HepG2 (cell line): ENCODE measurements around the gene SLC2A10. TPM values are rescaled to one million over a fixed set of nuclear protein-coding genes. Genes with fewer than 3 reads are reported as not detected.

Experiments
- ATAC-seq: fragments of 200-7000 bp; cut with Tn5 transposase; 3 replicates; pipeline ENCODE4 v1.9.1; 2020; ENCODE audit warnings: mild to moderate bottlenecking, moderate library complexity
- BruUV-seq: library from RNA; stranded (reverse); fragments of 400-500 nt; replicated peaks from 2 replicates; lab custom pipeline; 2021; lab: Mats Ljungman, UMichigan
- CTCF ChIA-PET: fragments of 300-600 bp; formaldehyde crosslinking; extraction: SDS; loops from one replicate; lab custom pipeline; 2021; ENCODE audit warnings: low total read pairs, inconsistent platforms, low intra/inter-chr PET ratio; lab: Yijun Ruan, JAX
- POLR2A ChIA-PET: fragments of 350-600 bp; sonication (Branson Sonifier 250); formaldehyde crosslinking; loops from one replicate; lab custom pipeline; 2020; ENCODE audit warnings: antibody characterized with exemption, inconsistent platforms; lab: Yijun Ruan, JAX
- DNase-seq: peaks from one replicate; pipeline ENCODE4 v3.0.0-alpha.2; 2015; ENCODE audit warnings: low spot score
- FAIRE-seq: peaks from 3 replicates; lab custom pipeline; 2011; peaks lifted over from hg19 to GRCh38; lab: Jason Lieb, UNC
- H2AFZ ChIP-seq: one replicate; pipeline ENCODE4 v1.6.1; 2011; ENCODE audit warnings: low read length, inconsistent platforms
- H3K27ac ChIP-seq: fragments of 300-600 bp; 3 replicates; pipeline ENCODE4 v1.8.0; 2011; ENCODE audit warnings: mixed run types, mild to moderate bottlenecking, mixed read lengths, low read length, inconsistent platforms; ENCODE audit not compliant: insufficient read depth; ENCODE audit errors: extremely low read length
- H3K27me3 ChIP-seq, 2 experiments: fragments of 200-600 bp in 1 of 2; 2 replicates in 1 of 2; 3 replicates in 1 of 2; pipeline versions ENCODE4 v1.6.0 to v1.8.0; 2011; ENCODE audit warnings: low read length in 2 of 2, mild to moderate bottlenecking in 2 of 2, moderate library complexity in 2 of 2, inconsistent platforms in 1 of 2; ENCODE audit not compliant: insufficient read depth in 2 of 2, control insufficient read depth in 1 of 2
- H3K36me3 ChIP-seq, 2 experiments: fragments of 200-600 bp in 1 of 2; replicated peaks in 1 of 2; 2 replicates in 1 of 2; 3 replicates in 1 of 2; pipeline versions ENCODE4 v1.5.1 to v1.8.0; 2011; ENCODE audit warnings: low read length in 2 of 2, inconsistent platforms in 1 of 2; ENCODE audit not compliant: insufficient read depth in 2 of 2, control insufficient read depth in 1 of 2
- H3K4me1 ChIP-seq: 2 replicates; pipeline ENCODE4 v1.5.1; 2012; ENCODE audit warnings: low read length, inconsistent platforms; ENCODE audit not compliant: insufficient read depth
- H3K4me2 ChIP-seq: 2 replicates; pipeline ENCODE4 v1.6.0; 2011; ENCODE audit warnings: low read depth, low read length, inconsistent platforms
- H3K4me3 ChIP-seq, 3 experiments: fragments of 200-600 bp in 1 of 3; sonication (generic), shearing (Covaris generic) in 1 of 3; replicated peaks in 1 of 3; 2 replicates each; pipeline ENCODE4 v1.5.1; 2011 to 2016; ENCODE audit warnings: low read length in 3 of 3, inconsistent platforms in 2 of 3, low read depth in 2 of 3, mild to moderate bottlenecking in 2 of 3, control low read depth in 1 of 3, mixed read lengths in 1 of 3; ENCODE audit not compliant: insufficient read depth in 1 of 3
- H3K79me2 ChIP-seq: one replicate; pipeline ENCODE4 v1.6.1; 2011; ENCODE audit warnings: low read length, inconsistent platforms; ENCODE audit not compliant: insufficient read depth
- H3K9ac ChIP-seq: 2 replicates; pipeline ENCODE4 v1.6.0; 2011; ENCODE audit warnings: mild to moderate bottlenecking, low read depth, low read length, inconsistent platforms; ENCODE audit not compliant: insufficient read depth
- H3K9me3 ChIP-seq: 2 replicates; pipeline ENCODE4 v1.5.1; 2012; ENCODE audit warnings: mild to moderate bottlenecking, low read length
- H4K20me1 ChIP-seq: 2 replicates; pipeline ENCODE4 v1.6.0; 2011; ENCODE audit warnings: inconsistent platforms, mild to moderate bottlenecking, low read length, moderate library complexity; ENCODE audit not compliant: insufficient read depth
- REXO4 ChIP-seq: sonication (generic); formaldehyde crosslinking; IDR thresholded peaks from 2 replicates; pipeline ENCODE4 v1.8.0; 2022; ENCODE audit warnings: missing genetic modification reagents, mild to moderate bottlenecking, borderline replicate concordance
- ZBTB39 ChIP-seq: sonication (generic); formaldehyde crosslinking; IDR thresholded peaks from 2 replicates; pipeline ENCODE4 v1.5.0; 2020; ENCODE audit warnings: missing genetic modification reagents
- ZNF264 ChIP-seq: sonication (generic); formaldehyde crosslinking; IDR thresholded peaks from 2 replicates; pipeline ENCODE4 v1.4.0; 2020; ENCODE audit warnings: missing genetic modification reagents
- ZNF558 ChIP-seq: sonication (generic); formaldehyde crosslinking; IDR thresholded peaks from 2 replicates; pipeline ENCODE4 v1.9.0; 2022; ENCODE audit warnings: mild to moderate bottlenecking, missing genetic modification reagents, borderline replicate concordance
- ZNF709 ChIP-seq: sonication (generic); formaldehyde crosslinking; IDR thresholded peaks from 2 replicates; pipeline ENCODE4 v1.5.0; 2020; ENCODE audit warnings: mild to moderate bottlenecking, missing genetic modification reagents
- WGBS: methylation state at CpG from one replicate; pipeline ENCODE4 v1.1.6; 2017; ENCODE audit warnings: low lambda C conversion rate; 5-methylcytosine and 5-hydroxymethylcytosine counted together
- in situ Hi-C: cut with HindIII; loops from 2 replicates; pipeline ENCODE4 v1.10.0; 2017; ENCODE audit warnings: low pct_unique_long_range_greater_than_20kb; ENCODE audit not compliant: extremely low pct_ligation_motif_present
- intact Hi-C: fragments of 100-400 bp; cut with micrococcal nuclease; formaldehyde crosslinking; loops from one replicate; pipeline ENCODE4 v1.10.0; 2022; ENCODE audit not compliant: unreplicated experiment
- polyA plus RNA-seq, 8 experiments: library from polyadenylated mRNA; depleted of rRNA in 3 of 8; stranded (reverse) in 7 of 8; unstranded in 1 of 8; fragments of >200 nt; fragmentation: Illumina TruSeq in 4 of 8; extraction: Trizol in 4 of 8; gene quantifications; 2 replicates each; pipeline versions ENCODE4 v1.2.1 to v1.2.3, GENCODE V29; 2011 to 2016; ENCODE audit warnings: low read depth in 4 of 8, missing spikeins in 1 of 8, mixed read lengths in 1 of 8; ENCODE audit not compliant: insufficient read depth in 1 of 8
- total RNA-seq, 5 experiments: library from RNA; depleted of rRNA; stranded (reverse); fragments of >200 nt; fragmentation: Illumina TruSeq; extraction: Trizol; gene quantifications; 2 replicates each; pipeline ENCODE4 v1.2.3, GENCODE V29; 2016; ENCODE audit warnings: low read depth in 1 of 5
- TF ChIP-seq, protein P1 (sequence below): sonication (generic); formaldehyde crosslinking; IDR thresholded peaks from 2 replicates; pipeline ENCODE4 v1.4.0; 2020; ENCODE audit warnings: missing genetic modification reagents
- TF ChIP-seq, protein P2 (sequence below): sonication (generic); formaldehyde crosslinking; IDR thresholded peaks from 2 replicates; pipeline ENCODE4 v1.5.1; 2020; ENCODE audit warnings: mild to moderate bottlenecking, missing genetic modification reagents

The SLC2A10 gene
- total and polyA plus RNA-seq, 2 of the 13 experiments (the other 11 are each of a cell fraction or from before 2014, with no cell fraction given): 16.0 to 18.4 TPM

- TF ChIP-seq, protein P1, sequence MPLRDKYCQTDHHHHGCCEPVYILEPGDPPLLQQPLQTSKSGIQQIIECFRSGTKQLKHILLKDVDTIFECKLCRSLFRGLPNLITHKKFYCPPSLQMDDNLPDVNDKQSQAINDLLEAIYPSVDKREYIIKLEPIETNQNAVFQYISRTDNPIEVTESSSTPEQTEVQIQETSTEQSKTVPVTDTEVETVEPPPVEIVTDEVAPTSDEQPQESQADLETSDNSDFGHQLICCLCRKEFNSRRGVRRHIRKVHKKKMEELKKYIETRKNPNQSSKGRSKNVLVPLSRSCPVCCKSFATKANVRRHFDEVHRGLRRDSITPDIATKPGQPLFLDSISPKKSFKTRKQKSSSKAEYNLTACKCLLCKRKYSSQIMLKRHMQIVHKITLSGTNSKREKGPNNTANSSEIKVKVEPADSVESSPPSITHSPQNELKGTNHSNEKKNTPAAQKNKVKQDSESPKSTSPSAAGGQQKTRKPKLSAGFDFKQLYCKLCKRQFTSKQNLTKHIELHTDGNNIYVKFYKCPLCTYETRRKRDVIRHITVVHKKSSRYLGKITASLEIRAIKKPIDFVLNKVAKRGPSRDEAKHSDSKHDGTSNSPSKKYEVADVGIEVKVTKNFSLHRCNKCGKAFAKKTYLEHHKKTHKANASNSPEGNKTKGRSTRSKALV: peak; percentile 81
- TF ChIP-seq ZNF264: peak; percentile 67
- TF ChIP-seq REXO4 (CRISPR knock-in tag): peak; percentile 83; the same call in 1 of the 2 replicates
Measured at GRCh38 chr20:46709459-46710152, at the start of gene SLC2A10 (continued).

GRCh38 chr20:46660487-46660886 lies 49.0 kb upstream of the SLC2A10 start:
- Histone ChIP-seq H3K9ac (no peak overlapping the region), H3K27ac (no peak overlapping the region), H3K4me1 (peaks cover 46% of the 10 kb centered on the region), H3K4me3 (no peak overlapping the region), H3K36me3 (no peaks in the 10 kb centered on the region), H3K9me3 (peaks cover 6% of the 10 kb centered on the region), H3K79me2 (no peaks in the 10 kb centered on the region), H4K20me1 (no peaks in the 10 kb centered on the region), H2AFZ (no peak overlapping the region), H3K4me2 (no peak overlapping the region), H3K27me3 (no peaks in the 10 kb centered on the region)
- ChIA-PET CTCF (no interaction called here), POLR2A (interaction anchor here (0.6 kb wide), 1 partner anchor 16 kb away, joined by 4 read pairs; no protein-coding TSS in a partner anchor)
- DNase-seq: no peak
- TF ChIP-seq ZNF558 (CRISPR knock-in tag): peak; percentile 85; the same call in 1 of the 2 replicates
- TF ChIP-seq, protein P2, sequence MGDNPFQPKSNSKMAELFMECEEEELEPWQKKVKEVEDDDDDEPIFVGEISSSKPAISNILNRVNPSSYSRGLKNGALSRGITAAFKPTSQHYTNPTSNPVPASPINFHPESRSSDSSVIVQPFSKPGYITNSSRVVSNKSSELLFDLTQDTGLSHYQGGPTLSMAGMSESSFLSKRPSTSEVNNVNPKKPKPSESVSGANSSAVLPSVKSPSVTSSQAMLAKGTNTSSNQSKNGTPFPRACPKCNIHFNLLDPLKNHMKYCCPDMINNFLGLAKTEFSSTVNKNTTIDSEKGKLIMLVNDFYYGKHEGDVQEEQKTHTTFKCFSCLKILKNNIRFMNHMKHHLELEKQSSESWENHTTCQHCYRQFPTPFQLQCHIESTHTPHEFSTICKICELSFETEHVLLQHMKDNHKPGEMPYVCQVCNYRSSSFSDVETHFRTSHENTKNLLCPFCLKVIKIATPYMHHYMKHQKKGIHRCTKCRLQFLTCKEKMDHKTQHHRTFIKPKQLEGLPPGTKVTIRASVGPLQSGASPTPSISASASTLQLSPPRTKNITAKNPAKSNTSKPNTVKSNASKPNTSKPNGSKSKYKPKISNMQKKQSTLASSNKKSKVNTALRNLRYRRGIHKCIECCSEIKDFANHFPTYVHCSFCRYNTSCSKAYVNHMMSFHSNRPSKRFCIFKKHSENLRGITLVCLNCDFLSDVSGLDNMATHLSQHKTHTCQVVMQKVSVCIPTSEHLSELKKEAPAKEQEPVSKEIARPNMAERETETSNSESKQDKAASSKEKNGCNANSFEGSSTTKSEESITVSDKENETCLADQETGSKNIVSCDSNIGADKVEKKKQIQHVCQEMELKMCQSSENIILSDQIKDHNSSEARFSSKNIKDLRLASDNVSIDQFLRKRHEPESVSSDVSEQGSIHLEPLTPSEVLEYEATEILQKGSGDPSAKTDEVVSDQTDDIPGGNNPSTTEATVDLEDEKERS (CRISPR knock-in tag): peak; percentile 37; the same call in 1 of the 2 replicates
- no peak for TF ChIP-seq ZNF709 (CRISPR knock-in tag)
- TF ChIP-seq ZBTB39 (CRISPR knock-in tag): no peak
- in situ Hi-C loops (no loop called here), intact Hi-C loops (no loop called here)
- ATAC-seq: no peak
- WGBS: 86% methylated on average over 4 of the region's 4 CpGs
- no TSS peak for BruUV-seq
- FAIRE-seq: no peak
